ENCODE results near the gene PAQR6.

DNA sequence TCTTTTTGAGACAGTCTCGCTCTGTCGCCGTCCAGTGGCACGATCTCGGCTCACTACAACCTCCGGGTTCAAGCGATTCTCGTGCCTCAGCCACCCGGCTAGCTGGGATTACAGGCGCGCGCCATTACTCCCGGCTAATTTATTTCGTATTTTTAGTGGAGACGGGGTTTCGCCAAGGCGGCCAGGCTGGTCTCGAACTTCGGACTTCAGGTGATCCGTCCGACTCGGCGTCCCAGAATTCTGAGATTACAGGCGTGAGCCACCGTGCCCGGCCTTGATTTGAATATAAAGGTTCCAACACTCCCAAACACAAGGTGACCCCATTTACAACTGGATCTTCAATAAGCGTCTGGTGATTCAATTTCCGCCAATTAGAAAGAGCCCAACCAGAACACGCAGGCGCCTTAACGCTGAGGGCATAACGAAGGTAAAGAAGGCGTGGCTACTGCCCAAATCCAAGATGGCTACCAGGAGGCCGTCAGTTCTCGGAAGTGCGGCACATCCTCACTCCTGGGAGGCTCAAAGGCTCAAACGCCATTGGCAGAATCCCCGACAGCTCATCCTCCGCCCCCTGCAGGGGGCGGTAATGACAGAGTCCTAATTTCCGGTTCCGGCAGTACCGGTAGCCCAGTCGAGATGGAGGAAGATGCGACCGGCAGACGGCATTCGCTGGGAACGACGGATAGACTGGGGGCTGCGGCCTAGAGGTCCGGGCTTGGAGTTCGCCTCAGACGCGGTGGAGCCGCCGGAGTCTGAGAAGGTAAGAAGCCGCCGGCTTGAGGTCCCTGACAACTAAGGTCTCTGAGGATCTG, 54.2 kb downstream of the PAQR6 start, which contains the start of gene SLC25A44:
- TF ChIP-seq, protein P1, sequence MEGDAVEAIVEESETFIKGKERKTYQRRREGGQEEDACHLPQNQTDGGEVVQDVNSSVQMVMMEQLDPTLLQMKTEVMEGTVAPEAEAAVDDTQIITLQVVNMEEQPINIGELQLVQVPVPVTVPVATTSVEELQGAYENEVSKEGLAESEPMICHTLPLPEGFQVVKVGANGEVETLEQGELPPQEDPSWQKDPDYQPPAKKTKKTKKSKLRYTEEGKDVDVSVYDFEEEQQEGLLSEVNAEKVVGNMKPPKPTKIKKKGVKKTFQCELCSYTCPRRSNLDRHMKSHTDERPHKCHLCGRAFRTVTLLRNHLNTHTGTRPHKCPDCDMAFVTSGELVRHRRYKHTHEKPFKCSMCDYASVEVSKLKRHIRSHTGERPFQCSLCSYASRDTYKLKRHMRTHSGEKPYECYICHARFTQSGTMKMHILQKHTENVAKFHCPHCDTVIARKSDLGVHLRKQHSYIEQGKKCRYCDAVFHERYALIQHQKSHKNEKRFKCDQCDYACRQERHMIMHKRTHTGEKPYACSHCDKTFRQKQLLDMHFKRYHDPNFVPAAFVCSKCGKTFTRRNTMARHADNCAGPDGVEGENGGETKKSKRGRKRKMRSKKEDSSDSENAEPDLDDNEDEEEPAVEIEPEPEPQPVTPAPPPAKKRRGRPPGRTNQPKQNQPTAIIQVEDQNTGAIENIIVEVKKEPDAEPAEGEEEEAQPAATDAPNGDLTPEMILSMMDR (IDR thresholded peaks at IDR 0.05), result no peak
- no peak for TF ChIP-seq POLR2A (IDR thresholded peaks at IDR 0.05)

All from lower leg skin (tissue), 3 donors.